ENCODE measurements around the gene LBHD2.

The LBHD2 gene

DNA sequence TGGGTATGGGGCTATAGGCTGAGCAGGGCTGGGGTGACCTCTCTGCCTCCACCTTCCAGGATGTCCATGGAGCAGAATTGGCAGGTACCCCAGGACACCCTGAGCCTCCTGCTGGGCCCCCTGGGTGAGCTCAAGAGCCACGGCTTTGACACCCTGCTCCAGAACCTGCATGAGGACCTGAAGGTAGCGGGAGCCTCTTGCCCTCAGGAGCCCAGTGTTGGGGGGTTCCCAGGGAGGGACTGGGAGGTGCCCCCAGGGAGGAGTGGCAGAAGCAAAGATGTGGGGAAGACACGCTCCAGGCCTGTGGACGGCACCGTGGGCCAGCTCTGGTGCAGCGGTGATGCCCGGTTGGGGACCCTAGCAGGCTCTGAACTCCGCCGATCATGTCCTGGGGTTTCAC is 47.6 kb downstream of the LBHD2 start:
- Histone ChIP-seq H3K36me3 (ENCODE audit: control insufficient read depth in 1 of 2, insufficient read depth in 2 of 2, low read length in 2 of 2) (peaks cover 11 to 53% of the 10 kb centered on the region in 2 donors), H3K4me1 (ENCODE audit: control insufficient read depth in 1 of 2, insufficient read depth in 2 of 2, low read length in 2 of 2) (peaks cover 0 to 48% of the 10 kb centered on the region in 2 donors), H3K27ac (ENCODE audit: low read length) (no peak overlapping the region), H3K4me3 (ENCODE audit: low read depth in 1 of 2, low read length in 2 of 2) (no peak overlapping the region), H3K27me3 (ENCODE audit: low read depth, low read length) (no peaks in the 10 kb centered on the region), H3K9me3 (ENCODE audit: control insufficient read depth in 1 of 2, low read length in 2 of 2) (no peaks in the 10 kb centered on the region)

DNA sequence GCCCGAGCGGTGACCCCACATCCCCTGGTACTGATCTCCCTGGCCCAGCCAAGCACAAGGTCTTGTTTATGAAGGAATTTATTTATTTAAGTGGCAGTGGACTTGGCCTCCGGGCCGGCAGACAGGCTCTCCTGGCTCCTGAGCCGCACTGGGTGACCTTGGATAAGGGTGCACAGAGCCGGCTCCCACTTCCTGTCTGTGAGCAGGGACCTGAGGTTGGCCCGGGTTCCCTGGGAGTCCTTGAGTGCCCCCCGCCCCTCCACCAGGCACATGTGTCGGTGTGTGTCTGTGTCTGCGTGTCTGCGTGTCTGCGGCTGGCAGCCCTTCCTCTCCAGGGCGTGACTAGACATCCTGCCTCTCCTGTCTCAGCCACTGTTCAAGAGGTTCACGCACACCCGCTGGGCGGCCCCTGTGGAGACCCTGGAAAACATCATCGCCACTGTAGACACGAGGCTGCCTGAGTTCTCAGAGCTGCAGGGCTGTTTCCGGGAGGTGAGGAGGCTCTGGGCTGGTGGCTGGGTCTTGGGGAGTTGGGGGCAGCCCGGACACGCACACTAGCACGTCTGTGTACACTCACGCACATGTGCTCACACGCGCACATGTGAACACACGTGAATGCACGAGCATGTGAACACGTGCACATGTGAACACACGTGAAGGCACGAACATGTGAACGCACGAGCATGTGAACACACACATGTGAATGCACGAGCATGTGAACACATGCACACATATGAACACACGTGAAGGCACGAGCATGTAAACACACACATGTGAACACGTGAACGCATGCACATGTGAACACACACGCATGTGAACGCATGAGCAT is 48.6 kb downstream of the LBHD2 start:
- Histone ChIP-seq H3K9me3 (ENCODE audit: control insufficient read depth in 1 of 2, low read length in 2 of 2) (no peaks in the 10 kb centered on the region), H3K4me3 (ENCODE audit: low read depth in 1 of 2, low read length in 2 of 2) (no peak overlapping the region), H3K27me3 (ENCODE audit: low read depth, low read length) (no peaks in the 10 kb centered on the region), H3K4me1 (ENCODE audit: control insufficient read depth in 1 of 2, insufficient read depth in 2 of 2, low read length in 2 of 2) (peaks cover 3 to 46% of the 10 kb centered on the region in 2 donors), H3K27ac (ENCODE audit: low read length) (no peak overlapping the region), H3K36me3 (ENCODE audit: control insufficient read depth in 1 of 2, insufficient read depth in 2 of 2, low read length in 2 of 2) (peaks cover 11 to 53% of the 10 kb centered on the region in 2 donors)

DNA sequence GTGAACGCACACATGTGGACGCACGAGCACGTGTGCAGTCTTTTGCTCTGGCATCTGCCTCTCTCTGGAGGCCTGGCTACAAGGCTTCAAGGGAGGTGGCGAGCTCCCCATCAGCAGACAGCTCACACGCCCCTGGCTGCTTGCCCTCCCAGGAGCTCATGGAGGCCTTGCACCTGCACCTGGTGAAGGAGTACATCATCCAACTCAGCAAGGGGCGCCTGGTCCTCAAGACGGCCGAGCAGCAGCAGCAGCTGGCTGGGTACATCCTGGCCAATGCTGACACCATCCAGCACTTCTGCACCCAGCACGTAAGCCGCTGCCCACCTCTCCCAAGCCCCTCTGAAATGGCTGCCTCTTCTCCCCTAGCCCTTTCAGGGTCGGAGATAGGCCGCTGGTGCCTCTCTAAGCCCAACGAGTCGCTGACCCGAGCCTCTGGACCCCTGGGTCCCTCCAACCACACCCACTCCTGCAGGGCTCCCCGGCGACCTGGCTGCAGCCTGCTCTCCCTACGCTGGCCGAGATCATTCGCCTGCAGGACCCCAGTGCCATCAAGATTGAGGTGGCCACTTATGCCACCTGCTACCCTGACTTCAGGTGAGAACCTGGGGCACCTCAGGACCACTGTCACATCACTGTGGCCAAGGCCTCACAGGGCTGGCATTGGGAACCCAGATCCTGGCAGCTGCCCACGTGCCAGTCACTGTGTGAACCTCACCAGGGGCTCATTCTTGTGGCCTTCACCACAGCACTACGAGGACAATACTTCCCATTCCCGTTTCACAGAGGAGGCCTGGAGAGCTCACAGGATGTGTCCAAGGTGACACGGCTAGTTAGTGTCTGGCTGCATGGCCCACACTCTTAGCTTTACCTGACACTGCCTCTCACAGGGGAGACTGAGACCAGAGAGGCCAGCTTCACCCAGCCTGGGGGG is 49.5 kb downstream of the LBHD2 start:
- no peak overlapping the region for H3K27ac ChIP-seq (ENCODE audit: low read length)
- H3K4me1 ChIP-seq (ENCODE audit: control insufficient read depth in 1 of 2, insufficient read depth in 2 of 2, low read length in 2 of 2) = peaks cover 3 to 48% of the 10 kb centered on the region in 2 donors
- H3K36me3 ChIP-seq (ENCODE audit: control insufficient read depth in 1 of 2, insufficient read depth in 2 of 2, low read length in 2 of 2) = peaks cover 11 to 53% of the 10 kb centered on the region in 2 donors
- H3K9me3 ChIP-seq (ENCODE audit: control insufficient read depth in 1 of 2, low read length in 2 of 2) = no peaks in the 10 kb centered on the region
- no peak overlapping the region for H3K4me3 ChIP-seq (ENCODE audit: low read depth in 1 of 2, low read length in 2 of 2)
- H3K27me3 ChIP-seq (ENCODE audit: low read depth, low read length) = no peaks in the 10 kb centered on the region

DNA sequence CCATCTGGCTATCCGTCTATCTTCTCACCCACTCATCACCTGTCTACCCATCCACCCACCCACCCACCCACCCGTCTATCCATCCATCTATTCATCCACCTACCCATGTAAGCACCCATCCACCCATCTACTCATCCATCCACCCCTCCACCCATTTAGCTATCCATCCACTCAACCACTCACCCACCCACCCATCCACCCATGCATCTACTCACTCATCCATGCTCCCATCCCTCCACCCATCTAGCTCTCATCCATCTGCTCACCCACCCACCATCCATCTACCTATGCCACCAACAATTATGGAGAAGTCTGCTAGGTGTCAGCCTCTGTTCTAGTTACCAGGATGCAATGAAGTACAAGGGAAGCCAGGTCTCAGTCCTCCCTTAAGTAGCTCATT is 50.4 kb downstream of the LBHD2 start:
- H3K27ac ChIP-seq (ENCODE audit: low read length) = no peak overlapping the region
- no peaks in the 10 kb centered on the region for H3K9me3 ChIP-seq (ENCODE audit: control insufficient read depth in 1 of 2, low read length in 2 of 2)
- H3K4me1 ChIP-seq (ENCODE audit: control insufficient read depth in 1 of 2, insufficient read depth in 2 of 2, low read length in 2 of 2) = peaks cover 3 to 44% of the 10 kb centered on the region in 2 donors
- H3K36me3 ChIP-seq (ENCODE audit: control insufficient read depth in 1 of 2, insufficient read depth in 2 of 2, low read length in 2 of 2) = peaks cover 11 to 53% of the 10 kb centered on the region in 2 donors
- no peaks in the 10 kb centered on the region for H3K27me3 ChIP-seq (ENCODE audit: low read depth, low read length)
- no peak overlapping the region for H3K4me3 ChIP-seq (ENCODE audit: low read depth in 1 of 2, low read length in 2 of 2)

DNA sequence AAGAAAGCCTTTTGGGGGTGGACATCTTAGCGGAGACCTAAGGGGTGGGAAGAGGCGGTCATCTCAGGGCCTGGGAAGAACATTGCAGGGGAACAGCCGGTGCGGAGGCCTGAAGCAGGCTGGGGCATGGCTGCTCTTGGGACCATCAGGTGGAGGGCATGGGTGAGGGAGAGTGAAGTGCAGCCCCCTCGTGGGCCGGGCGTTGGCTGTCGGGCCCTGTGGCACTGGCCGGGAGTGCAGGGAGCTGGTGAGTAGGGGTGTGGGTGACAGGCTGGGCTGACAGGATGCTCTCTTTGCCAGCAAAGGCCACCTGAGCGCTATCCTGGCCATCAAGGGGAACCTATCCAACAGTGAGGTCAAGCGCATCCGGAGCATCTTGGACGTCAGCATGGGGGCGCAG is 50.9 kb downstream of the LBHD2 start:
- H3K27me3 ChIP-seq (ENCODE audit: low read depth, low read length) = no peaks in the 10 kb centered on the region
- no peaks in the 10 kb centered on the region for H3K9me3 ChIP-seq (ENCODE audit: control insufficient read depth in 1 of 2, low read length in 2 of 2)
- H3K27ac ChIP-seq (ENCODE audit: low read length) = no peak overlapping the region
- no peak overlapping the region for H3K4me3 ChIP-seq (ENCODE audit: low read depth in 1 of 2, low read length in 2 of 2)
- H3K36me3 ChIP-seq (ENCODE audit: control insufficient read depth in 1 of 2, insufficient read depth in 2 of 2, low read length in 2 of 2) = peaks cover 11 to 52% of the 10 kb centered on the region in 2 donors
- peaks cover 3 to 43% of the 10 kb centered on the region in 2 donors for H3K4me1 ChIP-seq (ENCODE audit: control insufficient read depth in 1 of 2, insufficient read depth in 2 of 2, low read length in 2 of 2)

DNA sequence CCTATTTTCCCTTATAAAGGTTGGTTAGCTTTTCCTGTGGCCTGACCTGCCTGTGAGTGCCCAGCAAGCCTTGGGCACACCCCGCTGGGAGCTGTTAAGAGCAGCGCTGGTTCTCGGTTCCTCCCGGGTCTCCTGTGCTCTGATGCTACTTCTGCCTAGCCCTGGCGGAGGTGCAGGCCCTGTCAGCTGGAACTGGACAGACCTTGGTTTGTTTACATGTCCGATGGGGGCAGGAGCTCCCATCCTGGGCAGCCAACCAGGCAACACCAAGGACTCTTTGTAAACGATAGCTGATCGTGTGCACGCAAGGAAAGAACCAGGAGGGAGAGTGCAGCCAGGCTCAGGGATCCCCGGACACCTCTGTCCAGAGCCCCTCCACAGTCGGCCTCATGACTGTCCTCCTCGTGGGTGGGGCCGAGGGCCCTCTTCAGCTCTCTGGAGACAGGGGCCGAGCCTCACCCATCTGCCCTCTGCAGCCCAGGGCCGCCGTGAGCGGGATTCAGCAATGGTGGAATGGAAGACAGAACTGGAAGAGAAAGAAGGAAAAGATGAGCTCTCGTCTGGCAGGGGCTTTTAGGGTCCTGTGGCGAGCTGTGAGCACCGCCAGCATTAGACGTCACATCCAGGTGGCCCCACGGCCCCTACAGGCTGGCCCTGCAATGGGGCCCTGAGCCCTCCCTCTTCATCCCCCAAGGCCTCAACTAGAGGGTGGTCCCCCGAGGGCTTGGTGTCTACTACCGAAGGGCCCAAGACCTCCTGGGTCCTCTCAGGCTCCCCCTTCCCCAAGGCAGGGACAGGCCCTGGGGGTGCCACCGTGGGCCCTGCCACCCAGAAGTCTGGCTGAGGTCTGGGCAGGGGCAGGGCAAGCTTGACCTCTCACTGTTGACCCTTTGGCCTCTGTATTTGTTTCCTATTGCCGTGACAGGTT is 51.6 kb downstream of the LBHD2 start:
- Histone ChIP-seq H3K36me3 (ENCODE audit: control insufficient read depth in 1 of 2, insufficient read depth in 2 of 2, low read length in 2 of 2) (peaks cover 11 to 45% of the 10 kb centered on the region in 2 donors), H3K27ac (ENCODE audit: low read length) (no peak overlapping the region), H3K4me1 (ENCODE audit: control insufficient read depth in 1 of 2, insufficient read depth in 2 of 2, low read length in 2 of 2) (peaks cover 3 to 38% of the 10 kb centered on the region in 2 donors), H3K27me3 (ENCODE audit: low read depth, low read length) (no peaks in the 10 kb centered on the region), H3K9me3 (ENCODE audit: control insufficient read depth in 1 of 2, low read length in 2 of 2) (no peaks in the 10 kb centered on the region), H3K4me3 (ENCODE audit: low read depth in 1 of 2, low read length in 2 of 2) (no peak overlapping the region)

DNA sequence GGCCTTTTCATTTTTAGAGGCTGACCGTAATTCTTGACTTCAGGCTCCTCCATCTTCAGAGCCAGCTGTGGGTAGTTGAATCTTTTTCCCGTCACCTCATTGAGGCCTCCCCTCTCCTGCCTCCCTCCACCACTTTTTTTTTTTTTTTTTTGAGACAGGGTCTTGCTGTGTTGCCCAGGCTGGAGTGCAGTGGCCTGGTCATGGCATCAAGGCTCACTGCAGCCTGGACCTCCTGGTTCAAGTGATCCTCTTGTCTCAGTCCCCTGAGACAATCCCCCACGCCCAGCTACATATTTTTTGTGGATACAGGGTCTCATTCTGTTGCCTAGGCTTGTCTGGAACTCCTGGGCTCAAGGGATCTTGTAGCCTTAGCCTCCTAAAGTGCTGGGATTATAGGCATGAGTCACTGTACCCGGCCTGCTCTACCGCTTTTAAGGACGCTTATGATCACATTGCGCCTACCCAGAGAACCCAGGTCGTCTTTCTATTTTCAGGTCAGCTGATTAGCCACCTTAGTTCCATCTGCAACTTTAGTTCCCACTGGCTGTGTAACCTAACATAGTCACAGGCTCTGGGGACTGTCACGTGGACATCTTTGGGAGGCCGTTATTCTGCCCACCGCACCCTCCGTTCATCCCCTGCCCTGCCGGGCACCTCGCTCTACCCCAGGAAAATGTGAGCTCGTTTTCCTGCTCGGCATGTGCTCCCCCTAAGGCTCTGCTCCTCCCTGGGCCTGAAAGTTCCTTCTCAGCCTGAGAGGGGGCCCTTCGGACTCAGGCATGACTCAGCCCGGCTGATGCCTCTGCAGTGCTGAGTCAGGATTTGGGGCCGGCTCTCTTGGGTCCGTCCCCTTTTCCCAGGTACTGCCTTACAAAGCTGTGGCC is 52.6 kb downstream of the LBHD2 start:
- H3K27ac ChIP-seq (ENCODE audit: low read length) = no peak overlapping the region
- H3K9me3 ChIP-seq (ENCODE audit: control insufficient read depth in 1 of 2, low read length in 2 of 2) = no peaks in the 10 kb centered on the region
- H3K4me3 ChIP-seq (ENCODE audit: low read depth in 1 of 2, low read length in 2 of 2) = no peak overlapping the region
- H3K4me1 ChIP-seq (ENCODE audit: control insufficient read depth in 1 of 2, insufficient read depth in 2 of 2, low read length in 2 of 2) = peaks cover 3 to 28% of the 10 kb centered on the region in 2 donors
- H3K27me3 ChIP-seq (ENCODE audit: low read depth, low read length) = no peaks in the 10 kb centered on the region
- H3K36me3 ChIP-seq (ENCODE audit: control insufficient read depth in 1 of 2, insufficient read depth in 2 of 2, low read length in 2 of 2) = peaks cover 11 to 37% of the 10 kb centered on the region in 2 donors

DNA sequence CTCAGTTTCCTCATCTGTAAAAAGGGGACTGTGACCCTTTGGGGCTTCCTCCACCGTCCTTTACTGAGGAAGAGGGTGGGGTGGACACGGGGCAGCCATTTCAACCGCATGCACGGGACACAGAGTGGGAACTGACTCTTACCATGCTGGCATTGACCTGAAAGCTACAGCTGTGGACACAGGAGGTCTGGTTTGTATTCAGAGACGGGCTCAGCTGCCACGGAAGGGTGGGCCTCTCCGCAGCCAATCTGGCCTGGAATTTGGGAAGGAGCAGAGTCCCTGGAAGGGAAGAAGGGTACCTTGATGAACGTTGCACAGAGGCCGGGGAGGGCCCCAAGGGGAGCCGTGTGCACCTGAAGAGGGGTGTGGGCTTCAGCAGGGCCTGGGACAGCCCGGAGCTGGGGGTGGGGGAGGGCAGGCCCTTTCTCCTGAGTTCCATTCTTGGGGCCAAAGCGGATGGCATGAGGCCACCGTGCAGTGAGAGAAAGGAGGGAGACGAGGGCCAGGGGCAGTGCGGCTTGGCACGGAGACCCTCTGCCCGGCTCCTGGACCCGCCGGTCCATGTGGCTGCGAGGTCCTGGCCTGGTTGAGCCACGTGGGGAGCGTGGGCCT is 53.8 kb downstream of the LBHD2 start:
- Histone ChIP-seq H3K4me3 (ENCODE audit: low read depth in 1 of 2, low read length in 2 of 2) (no peak overlapping the region), H3K36me3 (ENCODE audit: control insufficient read depth in 1 of 2, insufficient read depth in 2 of 2, low read length in 2 of 2) (peaks cover 9 to 28% of the 10 kb centered on the region in 2 donors), H3K9me3 (ENCODE audit: control insufficient read depth in 1 of 2, low read length in 2 of 2) (no peaks in the 10 kb centered on the region), H3K27me3 (ENCODE audit: low read depth, low read length) (peaks cover 3% of the 10 kb centered on the region), H3K27ac (ENCODE audit: low read length) (no peak overlapping the region), H3K4me1 (ENCODE audit: control insufficient read depth in 1 of 2, insufficient read depth in 2 of 2, low read length in 2 of 2) (peaks cover 3 to 20% of the 10 kb centered on the region in 2 donors)

DNA sequence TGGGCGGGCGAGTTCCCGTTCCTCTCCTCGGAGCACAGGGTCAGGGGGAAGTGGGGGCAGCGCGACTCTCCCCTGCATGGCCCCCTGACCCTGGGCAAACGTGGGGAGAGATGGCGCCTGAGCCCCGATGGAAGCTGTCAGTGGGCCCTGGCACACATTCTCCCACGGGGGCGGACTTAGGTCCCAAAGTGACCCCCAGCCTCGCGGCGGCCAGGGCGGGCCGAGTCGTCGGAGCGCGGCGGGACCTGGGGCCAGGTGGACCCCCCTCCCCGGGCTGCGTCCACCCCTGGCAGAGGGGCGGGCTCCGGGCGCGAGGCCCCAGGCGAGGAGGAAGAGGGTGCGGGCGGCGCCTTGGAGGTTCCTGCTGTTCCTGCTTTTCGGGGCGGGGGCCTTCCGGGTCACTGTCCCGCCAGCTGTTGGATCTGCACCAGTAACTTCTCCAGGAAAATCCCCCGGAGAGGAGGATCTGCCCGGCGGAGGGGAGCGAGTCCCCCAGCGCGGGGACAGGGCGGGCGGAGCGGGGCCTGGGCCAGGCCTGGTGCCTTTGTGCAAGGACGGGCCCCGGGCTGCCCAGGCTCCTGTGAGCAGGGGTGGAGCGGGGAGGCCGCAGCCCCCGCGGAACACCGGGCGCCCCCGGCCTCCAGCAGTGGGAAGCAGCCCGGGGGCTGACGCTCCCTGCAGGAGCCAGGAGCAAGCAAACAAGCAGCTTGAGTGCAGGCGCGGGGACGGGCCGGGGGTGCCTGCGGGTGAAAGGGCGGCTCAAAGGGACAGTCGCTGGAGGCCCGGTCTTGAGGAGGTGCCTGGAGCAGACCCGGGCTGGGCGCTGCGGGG is 54.5 kb downstream of the LBHD2 start:
- Histone ChIP-seq H3K27ac (ENCODE audit: low read length) (no peak overlapping the region), H3K4me1 (ENCODE audit: control insufficient read depth in 1 of 2, insufficient read depth in 2 of 2, low read length in 2 of 2) (peaks cover 3 to 20% of the 10 kb centered on the region in 2 donors), H3K27me3 (ENCODE audit: low read depth, low read length) (peaks cover 9% of the 10 kb centered on the region), H3K36me3 (ENCODE audit: control insufficient read depth in 1 of 2, insufficient read depth in 2 of 2, low read length in 2 of 2) (peaks cover 3 to 20% of the 10 kb centered on the region in 2 donors), H3K9me3 (ENCODE audit: control insufficient read depth in 1 of 2, low read length in 2 of 2) (no peaks in the 10 kb centered on the region), H3K4me3 (ENCODE audit: low read depth in 1 of 2, low read length in 2 of 2) (peak overlapping the region in 1 of 2 donors; percentile 38)

Data from muscle layer of duodenum (tissue), 2 donors.